HFFc6 (cell line): ENCODE measurements around the gene CFAP97D2. TPM values are rescaled to one million over a fixed set of nuclear protein-coding genes. Genes with fewer than 3 reads are reported as not detected.

Experiments used
- DNase-seq: peaks from one replicate; pipeline ENCODE4 v3.0.0-alpha.2; 2018
- H3K27ac Mint-ChIP-seq: 2 replicates; pipeline ENCODE4 v1.8.0; 2020; ENCODE audit warnings: mild to moderate bottlenecking, mixed read lengths
- H3K27me3 Mint-ChIP-seq: 2 replicates; pipeline ENCODE4 v1.8.0; 2021; ENCODE audit warnings: mild to moderate bottlenecking, moderate library complexity, mixed read lengths; ENCODE audit not compliant: insufficient read depth
- H3K36me3 Mint-ChIP-seq: 2 replicates; pipeline ENCODE4 v1.8.0; 2021; ENCODE audit warnings: low read depth, mixed read lengths
- H3K4me1 Mint-ChIP-seq: 2 replicates; pipeline ENCODE4 v1.8.0; 2020; ENCODE audit warnings: low read depth, mixed read lengths
- H3K4me3 Mint-ChIP-seq: 2 replicates; pipeline ENCODE4 v1.8.0; 2020; ENCODE audit warnings: mild to moderate bottlenecking, moderate library complexity, mixed read lengths
- H3K9me3 Mint-ChIP-seq: 2 replicates; pipeline ENCODE4 v1.8.0; 2020; ENCODE audit warnings: mild to moderate bottlenecking, mixed read lengths
- long read RNA-seq: library from polyadenylated mRNA; unstranded; transcript quantifications from one replicate; pipeline ENCODE4 v2.0.0, GENCODE V29; 2019
- total RNA-seq, 6 experiments: library from RNA; stranded (reverse); fragmentation: NEBNext Ultra II Directional; extraction: Animal tissue kit (Norgen Biotek cat#: 25700); gene quantifications; 2 replicates in 1 of 6; 3 replicates in 5 of 6; pipeline ENCODE4 v1.2.3, GENCODE V29; 2021
- TF ChIP-seq, protein P1 (sequence below): fragments of 200-600 bp; sonication (generic); IDR thresholded peaks from 2 replicates; pipeline ENCODE4 v1.5.0; 2021; ENCODE audit warnings: antibody characterized with exemption, mild to moderate bottlenecking

CFAP97D2 gene
- total RNA-seq = not detected
- long read RNA-seq = 0 reads

GRCh38 chr13:114179087-114179658 is at the start of gene CFAP97D2:
Gene CFAP97D2, plus strand, starts transcription at chr13:114179257. Its CDS starts 74 bp downstream, at chr13:114179331.
- 0 out of 2 replicates have a peak, but pooled peaks cover 4% of the 10 kb centered on the region for H3K36me3 Mint-ChIP-seq

DNA sequence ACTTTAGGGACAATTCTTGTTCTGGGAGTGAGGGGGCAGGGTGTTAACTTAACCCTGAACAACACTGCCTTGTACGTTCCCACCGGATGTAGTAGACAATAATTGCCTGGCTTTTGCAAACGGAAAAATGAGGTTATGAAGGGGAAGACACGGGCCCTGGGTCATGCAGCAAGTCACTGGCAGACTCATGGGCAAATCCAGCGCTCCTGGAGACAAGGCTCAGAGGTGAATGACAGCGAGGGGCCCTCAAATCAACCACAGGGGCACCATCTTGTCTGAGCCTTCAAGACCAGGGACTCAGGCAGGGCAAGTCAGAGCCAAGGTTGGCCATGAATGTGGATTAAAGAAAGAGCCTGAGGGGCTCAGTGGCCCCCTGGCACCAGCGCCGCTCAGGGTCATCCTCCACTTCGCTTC is 49.4 kb upstream of the CFAP97D2 start:
- peaks cover 15% of the 10 kb centered on the region for H3K9me3 Mint-ChIP-seq
- peaks cover 15% of the 10 kb centered on the region for H3K27me3 Mint-ChIP-seq
- peak overlapping the region; percentile 100 for H3K4me3 Mint-ChIP-seq
- no peak for DNase-seq
- H3K27ac Mint-ChIP-seq = peak overlapping the region; percentile 99
- H3K36me3 Mint-ChIP-seq = peaks cover 30% of the 10 kb centered on the region
- TF ChIP-seq, protein P1, sequence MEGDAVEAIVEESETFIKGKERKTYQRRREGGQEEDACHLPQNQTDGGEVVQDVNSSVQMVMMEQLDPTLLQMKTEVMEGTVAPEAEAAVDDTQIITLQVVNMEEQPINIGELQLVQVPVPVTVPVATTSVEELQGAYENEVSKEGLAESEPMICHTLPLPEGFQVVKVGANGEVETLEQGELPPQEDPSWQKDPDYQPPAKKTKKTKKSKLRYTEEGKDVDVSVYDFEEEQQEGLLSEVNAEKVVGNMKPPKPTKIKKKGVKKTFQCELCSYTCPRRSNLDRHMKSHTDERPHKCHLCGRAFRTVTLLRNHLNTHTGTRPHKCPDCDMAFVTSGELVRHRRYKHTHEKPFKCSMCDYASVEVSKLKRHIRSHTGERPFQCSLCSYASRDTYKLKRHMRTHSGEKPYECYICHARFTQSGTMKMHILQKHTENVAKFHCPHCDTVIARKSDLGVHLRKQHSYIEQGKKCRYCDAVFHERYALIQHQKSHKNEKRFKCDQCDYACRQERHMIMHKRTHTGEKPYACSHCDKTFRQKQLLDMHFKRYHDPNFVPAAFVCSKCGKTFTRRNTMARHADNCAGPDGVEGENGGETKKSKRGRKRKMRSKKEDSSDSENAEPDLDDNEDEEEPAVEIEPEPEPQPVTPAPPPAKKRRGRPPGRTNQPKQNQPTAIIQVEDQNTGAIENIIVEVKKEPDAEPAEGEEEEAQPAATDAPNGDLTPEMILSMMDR = no peak
- peaks cover 58% of the 10 kb centered on the region for H3K4me1 Mint-ChIP-seq

More at GRCh38 chr13:114179087-114179658, at the start of gene CFAP97D2:
- no peak within 1 kb of the TSS for H3K27ac Mint-ChIP-seq
- no peaks in the 10 kb centered on the region for H3K9me3 Mint-ChIP-seq
- H3K27me3 Mint-ChIP-seq = peaks cover 42% of the 10 kb centered on the region
- H3K4me3 Mint-ChIP-seq = no peak within 1 kb of the TSS
- TF ChIP-seq, protein P1 = no peak
- no peak for DNase-seq
- H3K4me1 Mint-ChIP-seq = peaks cover 13% of the 10 kb centered on the region; the same call in 1 of the 2 replicates

- H3K27me3 Mint-ChIP-seq = peaks cover 15% of the 10 kb centered on the region
- TF ChIP-seq, protein P1 = no peak
- peak overlapping the region; percentile 100 for H3K4me3 Mint-ChIP-seq
- H3K27ac Mint-ChIP-seq = peak overlapping the region; percentile 99
- H3K4me1 Mint-ChIP-seq = peaks cover 52% of the 10 kb centered on the region
- no peak for DNase-seq
- peaks cover 12% of the 10 kb centered on the region for H3K9me3 Mint-ChIP-seq
- peaks cover 23% of the 10 kb centered on the region for H3K36me3 Mint-ChIP-seq
Observed at GRCh38 chr13:114130131-114130836, 48.8 kb upstream of the CFAP97D2 start.

GRCh38 chr13:114130837-114131582 is 48.0 kb upstream of the CFAP97D2 start:
- H3K27me3 Mint-ChIP-seq = peaks cover 19% of the 10 kb centered on the region
- peaks cover 12% of the 10 kb centered on the region; the same call in 1 of the 2 replicates for H3K9me3 Mint-ChIP-seq
- H3K27ac Mint-ChIP-seq = peak overlapping the region; percentile 99
- TF ChIP-seq, protein P1 = no peak
- peak; percentile 96 for DNase-seq
- H3K4me3 Mint-ChIP-seq = peak overlapping the region; percentile 100
- peaks cover 22% of the 10 kb centered on the region for H3K36me3 Mint-ChIP-seq
- H3K4me1 Mint-ChIP-seq = peaks cover 50% of the 10 kb centered on the region

DNA sequence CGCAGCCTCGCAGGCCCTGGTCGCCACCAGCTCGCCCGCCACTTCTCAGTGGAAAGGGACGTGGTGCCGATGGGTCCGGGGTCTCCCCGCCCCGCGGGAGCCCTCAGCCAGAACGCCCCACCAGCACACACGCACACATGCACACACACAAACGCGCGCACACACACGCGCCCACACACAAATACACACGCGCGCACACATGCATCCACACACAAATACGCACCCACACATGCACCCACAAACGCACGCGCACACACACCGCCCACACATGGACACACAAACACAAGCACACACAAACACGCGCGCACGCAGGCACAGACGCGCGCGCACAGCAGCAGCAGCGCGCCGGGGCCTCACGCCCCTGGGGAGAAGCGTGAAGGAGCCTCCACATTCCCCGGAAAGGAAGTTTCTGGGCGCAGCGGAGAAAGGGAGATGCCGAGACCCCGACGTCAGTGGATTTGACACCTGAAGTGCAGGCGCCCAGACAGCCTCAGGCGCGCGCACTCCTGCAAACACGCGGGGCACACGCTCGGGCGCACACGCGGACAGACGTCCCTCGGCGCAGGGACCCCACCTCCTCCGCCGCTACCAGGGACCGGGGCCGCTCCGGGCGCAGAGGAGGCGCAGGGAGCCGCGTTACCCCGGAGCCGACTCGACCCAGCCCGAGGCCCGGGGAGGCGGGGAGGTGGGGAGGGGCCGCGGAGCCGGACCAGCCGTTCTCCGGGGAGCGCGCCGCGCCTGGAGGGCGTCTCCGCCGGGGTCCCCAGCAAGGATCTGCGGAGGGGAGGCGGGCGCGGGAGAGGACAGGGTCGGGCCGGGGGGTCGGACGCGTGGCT is 47.3 kb upstream of the CFAP97D2 start:
- Mint-ChIP-seq H3K36me3 (peaks cover 16% of the 10 kb centered on the region), H3K4me3 (peak overlapping the region; percentile 100), H3K9me3 (peaks cover 8% of the 10 kb centered on the region; the same call in 1 of the 2 replicates), H3K27me3 (peaks cover 17% of the 10 kb centered on the region), H3K27ac (peak overlapping the region; percentile 99), H3K4me1 (peaks cover 42% of the 10 kb centered on the region)
- TF ChIP-seq, protein P1 = no peak
- no peak for DNase-seq
